ENCODE measurements around the gene LPP. TPM values are rescaled to one million over a fixed set of nuclear protein-coding genes. Genes with fewer than 3 reads are reported as not detected.

The LPP gene
- total RNA-seq, 1 experiment from 2014 or later = 264 TPM

DNA sequence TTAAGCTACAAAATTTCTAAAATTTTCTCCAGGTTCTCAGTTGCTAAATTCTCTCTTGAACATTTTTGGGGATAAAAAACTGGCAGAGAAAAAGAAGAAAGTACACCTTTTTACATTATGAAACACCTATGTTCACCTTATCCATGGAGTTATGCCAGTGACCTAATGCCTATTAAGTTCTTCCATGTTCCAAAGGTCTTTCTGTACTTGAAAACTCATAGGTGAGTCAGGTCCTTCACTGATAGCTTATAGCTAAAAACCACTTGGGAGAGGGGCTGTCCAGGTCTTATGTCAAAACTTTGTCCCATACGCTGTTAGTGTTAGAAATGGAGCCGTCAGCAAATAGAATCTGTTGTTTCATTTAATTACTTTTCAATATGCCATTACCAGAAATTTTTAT lies 530.3 kb downstream of the LPP start:
- CTCF ChIA-PET = interaction anchor here (0.7 kb wide), 1 partner anchor 19 kb away, joined by 3 read pairs; no protein-coding TSS in a partner anchor
- H3K27ac Mint-ChIP-seq (ENCODE audit: unreplicated experiment) = no peak overlapping the region
- TF ChIP-seq, protein P1, sequence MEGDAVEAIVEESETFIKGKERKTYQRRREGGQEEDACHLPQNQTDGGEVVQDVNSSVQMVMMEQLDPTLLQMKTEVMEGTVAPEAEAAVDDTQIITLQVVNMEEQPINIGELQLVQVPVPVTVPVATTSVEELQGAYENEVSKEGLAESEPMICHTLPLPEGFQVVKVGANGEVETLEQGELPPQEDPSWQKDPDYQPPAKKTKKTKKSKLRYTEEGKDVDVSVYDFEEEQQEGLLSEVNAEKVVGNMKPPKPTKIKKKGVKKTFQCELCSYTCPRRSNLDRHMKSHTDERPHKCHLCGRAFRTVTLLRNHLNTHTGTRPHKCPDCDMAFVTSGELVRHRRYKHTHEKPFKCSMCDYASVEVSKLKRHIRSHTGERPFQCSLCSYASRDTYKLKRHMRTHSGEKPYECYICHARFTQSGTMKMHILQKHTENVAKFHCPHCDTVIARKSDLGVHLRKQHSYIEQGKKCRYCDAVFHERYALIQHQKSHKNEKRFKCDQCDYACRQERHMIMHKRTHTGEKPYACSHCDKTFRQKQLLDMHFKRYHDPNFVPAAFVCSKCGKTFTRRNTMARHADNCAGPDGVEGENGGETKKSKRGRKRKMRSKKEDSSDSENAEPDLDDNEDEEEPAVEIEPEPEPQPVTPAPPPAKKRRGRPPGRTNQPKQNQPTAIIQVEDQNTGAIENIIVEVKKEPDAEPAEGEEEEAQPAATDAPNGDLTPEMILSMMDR (IDR thresholded peaks at IDR 0.05; ENCODE audit: unreplicated experiment) = no peak
- DNase-seq = no peak
- no peaks in the 10 kb centered on the region for H3K27me3 Mint-ChIP-seq (ENCODE audit: unreplicated experiment)
- intact Hi-C loops (cut with micrococcal nuclease; ENCODE audit: unreplicated experiment) = no loop called here
- H3K36me3 Mint-ChIP-seq (ENCODE audit: insufficient read depth, unreplicated experiment) = no peaks in the 10 kb centered on the region
- peaks cover 28% of the 10 kb centered on the region for H3K4me1 Mint-ChIP-seq (ENCODE audit: low read depth, unreplicated experiment)
- BruUV-seq (replicated peaks) = no TSS peak
- no peaks in the 10 kb centered on the region for H3K9me3 Mint-ChIP-seq (ENCODE audit: low read depth, unreplicated experiment)
- no peak overlapping the region for H3K4me3 Mint-ChIP-seq (ENCODE audit: low read depth, unreplicated experiment)

DNA sequence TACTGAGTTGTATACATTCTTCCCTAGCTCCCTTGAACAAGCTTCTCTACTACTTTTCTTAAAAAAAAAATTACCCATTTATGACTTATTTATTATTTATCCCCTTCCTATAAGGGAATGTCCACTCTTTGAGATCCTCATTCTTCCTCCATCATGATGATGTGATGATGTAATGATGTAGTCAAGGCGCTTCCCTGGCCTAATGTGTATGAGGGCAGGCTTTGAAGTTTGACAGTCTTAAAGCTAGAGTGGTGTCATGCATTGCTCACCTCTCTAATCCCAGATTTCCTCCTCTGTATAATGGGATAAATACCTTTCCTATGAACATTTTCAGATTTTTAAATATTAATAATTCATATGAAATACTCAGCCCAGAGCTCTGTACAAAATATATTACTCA lies 531.8 kb downstream of the LPP start:
- TF ChIP-seq, protein P1 (IDR thresholded peaks at IDR 0.05; ENCODE audit: unreplicated experiment) = no peak
- Mint-ChIP-seq H3K9me3 (ENCODE audit: low read depth, unreplicated experiment) (no peaks in the 10 kb centered on the region), H3K27me3 (ENCODE audit: unreplicated experiment) (no peaks in the 10 kb centered on the region), H3K4me3 (ENCODE audit: low read depth, unreplicated experiment) (no peak overlapping the region), H3K27ac (ENCODE audit: unreplicated experiment) (no peak overlapping the region), H3K4me1 (ENCODE audit: low read depth, unreplicated experiment) (peaks cover 16% of the 10 kb centered on the region), H3K36me3 (ENCODE audit: insufficient read depth, unreplicated experiment) (no peaks in the 10 kb centered on the region)
- BruUV-seq (replicated peaks) = no TSS peak
- intact Hi-C loops (cut with micrococcal nuclease; ENCODE audit: unreplicated experiment) = loop anchor here (5.0 kb wide), 1 partner anchor 943 kb away; no protein-coding TSS in a partner anchor
- DNase-seq = no peak
- CTCF ChIA-PET = no interaction called here

DNA sequence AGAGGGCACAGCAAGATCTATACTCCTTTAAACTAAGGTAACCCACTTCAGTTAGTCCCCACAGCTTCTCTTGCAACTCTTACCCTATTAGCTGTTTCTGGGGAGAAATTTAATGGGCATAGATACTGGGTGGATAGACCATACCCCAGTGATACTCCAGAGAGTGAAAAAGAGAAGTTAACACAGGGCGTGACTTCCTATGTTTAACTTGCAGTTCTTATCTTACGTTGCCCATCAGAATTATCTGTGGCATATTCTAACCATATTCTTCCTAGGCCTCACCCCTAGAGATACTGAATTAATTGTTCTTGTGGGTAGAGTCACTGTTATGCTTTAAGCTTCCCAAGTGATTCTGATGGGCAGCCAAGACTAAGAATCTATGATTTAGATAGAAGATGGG lies 532.4 kb downstream of the LPP start:
- no peaks in the 10 kb centered on the region for H3K9me3 Mint-ChIP-seq (ENCODE audit: low read depth, unreplicated experiment)
- TF ChIP-seq, protein P1 (IDR thresholded peaks at IDR 0.05; ENCODE audit: unreplicated experiment) = no peak
- BruUV-seq (replicated peaks) = no TSS peak
- intact Hi-C loops (cut with micrococcal nuclease; ENCODE audit: unreplicated experiment) = loop anchor here (5.0 kb wide), 1 partner anchor 944 kb away; no protein-coding TSS in a partner anchor
- no peaks in the 10 kb centered on the region for H3K27me3 Mint-ChIP-seq (ENCODE audit: unreplicated experiment)
- peaks cover 16% of the 10 kb centered on the region for H3K4me1 Mint-ChIP-seq (ENCODE audit: low read depth, unreplicated experiment)
- no peaks in the 10 kb centered on the region for H3K36me3 Mint-ChIP-seq (ENCODE audit: insufficient read depth, unreplicated experiment)
- no peak overlapping the region for H3K27ac Mint-ChIP-seq (ENCODE audit: unreplicated experiment)
- H3K4me3 Mint-ChIP-seq (ENCODE audit: low read depth, unreplicated experiment) = no peak overlapping the region
- CTCF ChIA-PET = interaction anchor here (0.6 kb wide), 1 partner anchor 268 kb away, joined by 3 read pairs; no protein-coding TSS in a partner anchor
- DNase-seq = no peak

DNA sequence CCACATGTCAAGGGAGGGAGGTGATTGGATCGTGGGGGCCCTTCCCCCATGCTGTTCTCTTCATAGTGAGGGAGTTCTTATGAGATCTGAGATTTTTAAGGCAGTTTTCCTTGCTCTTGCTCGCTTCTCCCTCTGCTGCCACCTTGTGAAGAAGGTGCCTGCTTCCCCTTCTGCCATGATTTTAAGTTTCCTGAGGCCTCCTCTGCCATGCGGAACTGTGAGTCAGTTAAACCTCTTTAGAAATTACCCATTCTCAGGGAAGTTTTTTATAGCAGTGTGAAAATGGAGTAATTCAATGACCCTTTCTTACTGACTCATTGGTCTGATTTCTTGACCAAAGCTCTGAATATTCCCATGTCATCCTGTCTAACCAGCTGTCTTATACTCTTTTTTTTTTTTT lies 533.4 kb downstream of the LPP start:
- Mint-ChIP-seq H3K27ac (ENCODE audit: unreplicated experiment) (no peak overlapping the region), H3K4me3 (ENCODE audit: low read depth, unreplicated experiment) (no peak overlapping the region), H3K4me1 (ENCODE audit: low read depth, unreplicated experiment) (peaks cover 14% of the 10 kb centered on the region), H3K36me3 (ENCODE audit: insufficient read depth, unreplicated experiment) (no peaks in the 10 kb centered on the region), H3K9me3 (ENCODE audit: low read depth, unreplicated experiment) (no peaks in the 10 kb centered on the region), H3K27me3 (ENCODE audit: unreplicated experiment) (no peaks in the 10 kb centered on the region)
- intact Hi-C loops (cut with micrococcal nuclease; ENCODE audit: unreplicated experiment) = loop anchor here (5.0 kb wide), 1 partner anchor 945 kb away; no protein-coding TSS in a partner anchor
- TF ChIP-seq, protein P1 (IDR thresholded peaks at IDR 0.05; ENCODE audit: unreplicated experiment) = no peak
- CTCF ChIA-PET = interaction anchor here (0.6 kb wide), 1 partner anchor 143 kb away, joined by 4 read pairs; no protein-coding TSS in a partner anchor
- no TSS peak for BruUV-seq (replicated peaks)
- DNase-seq = no peak
